Measurements from ENCODE around the gene DEFB112.

The DEFB112 gene

GRCh38 chr6:49995278-49995677, 54.5 kb downstream of the DEFB112 start:
- no peak for DNase-seq (ENCODE audit: low spot score)

Measured in hematopoietic multipotent progenitor cell treated with erythropoietin and hydrocortisone succinate and interleukin-3 and kit ligand, for 17 days (in vitro differentiated cells).